Measurements from ENCODE around the gene OR5H1. TPM values are rescaled to one million over a fixed set of nuclear protein-coding genes. Genes with fewer than 3 reads are reported as not detected.

The OR5H1 gene
- total RNA-seq (2013; cell fraction: nucleolus; rRNA removed) = not detected in 2 replicates
- total RNA-seq (2014; rRNA removed) (not detected in 2 replicates), total RNA-seq (2014; rRNA removed; fragmentation: Illumina TruSeq; extraction: Trizol) (not detected in 2 replicates), total RNA-seq (2021) (not detected in 2 replicates), polyA plus RNA-seq (2011; rRNA removed) (not detected in 2 replicates), polyA plus RNA-seq (2014; fragmentation: Illumina TruSeq; extraction: Trizol) (not detected in 2 replicates), polyA plus RNA-seq (2014; fragmentation: Nextera tagmentation; extraction: Ambion mirVana) (not detected), polyA plus RNA-seq (2014; rRNA removed) (not detected in 2 replicates), polyA plus RNA-seq (2016; fragmentation: Nextera tagmentation; extraction: Ambion mirVana) (not detected), polyA minus RNA-seq (2011; rRNA and poly(A)+ RNA removed) (not detected in 2 replicates), Bru-seq, nascent RNA (not detected), BruChase-seq, experiment 1, labeled RNA remaining after a 6-hour chase (not detected), BruChase-seq, experiment 2, labeled RNA remaining after a 2-hour chase (not detected)
- polyA plus RNA-seq (2011; ENCODE audit: low read depth) = not detected
- polyA plus RNA-seq (2011; cell fraction: cytosol; rRNA removed) = not detected in 2 replicates
- polyA plus RNA-seq (2011; cell fraction: nucleus; rRNA removed) = not detected in 2 replicates
- polyA plus RNA-seq (2012) = not detected in 2 replicates
- polyA minus RNA-seq (2011; cell fraction: cytosol; rRNA and poly(A)+ RNA removed) = not detected in 2 replicates
- polyA minus RNA-seq (2011; cell fraction: nucleus; rRNA and poly(A)+ RNA removed) = not detected in 2 replicates
- long read RNA-seq, experiment 1 = 0 reads
- long read RNA-seq, experiment 2 = 0 reads

GRCh38 chr3:98130421-98130820 is at the start of gene OR5H1:
Gene OR5H1, plus strand, starts transcription at chr3:98130721. Its CDS starts 1,977 bp downstream, at chr3:98132698.
- CTCF ChIA-PET = no interaction called here

More at GRCh38 chr3:98130421-98130820, at the start of gene OR5H1:
- DNase-seq (ENCODE audit: low read depth, low spot score) = no peak
- H2AFZ ChIP-seq (ENCODE audit: control insufficient read depth, low read depth, low read length) = no peak within 1 kb of the TSS
- no peaks in the 10 kb centered on the region for H3K27me3 ChIP-seq (replicated peaks in 1 of 2; ENCODE audit: control insufficient read depth in 2 of 2, insufficient read depth in 2 of 2, low read length in 1 of 2)
- intact Hi-C loops (cut with micrococcal nuclease; ENCODE audit: unreplicated experiment) (no loop called here), in situ Hi-C loops (cut with MboI) (no loop called here)
- no peak within 1 kb of the TSS for H3K27ac ChIP-seq (ENCODE audit: control insufficient read depth, insufficient read depth)
- no peaks in the 10 kb centered on the region for H3K79me2 ChIP-seq (ENCODE audit: control insufficient read depth, insufficient read depth, low read length)
- no peak for ATAC-seq
- no TSS peak for BruUV-seq (replicated peaks)
- no peaks in the 10 kb centered on the region for H3K36me3 ChIP-seq (ENCODE audit: control insufficient read depth in 2 of 2, insufficient read depth in 2 of 2, low read length in 1 of 2)
- H3K4me2 ChIP-seq (ENCODE audit: control insufficient read depth, insufficient read depth) = no peak within 1 kb of the TSS
- 0% methylated on average over 1 of the region's 1 CpG for WGBS (ENCODE audit: insufficient coverage, insufficient replicate concordance, low lambda C conversion rate, missing lambda C conversion rate)
- ChIA-PET POLR2A (no interaction called here), RAD21 (ENCODE audit: unreplicated experiment) (no interaction called here), SMC1A (ENCODE audit: uncharacterized antibody, unreplicated experiment) (no interaction called here)
- TF ChIP-seq KDM1A (IDR thresholded peaks at IDR 0.05; ENCODE audit: borderline replicate concordance) (no peak), NKRF (conservative IDR thresholded peaks at IDR 0.05) (no peak), CBFB (IDR thresholded peaks at IDR 0.05; ENCODE audit: low read depth) (no peak), EED (IDR thresholded peaks at IDR 0.05; ENCODE audit: low read depth) (no peak), PRDM15 (CRISPR knock-in tag; IDR thresholded peaks at IDR 0.05) (no peak), HDGF (IDR thresholded peaks at IDR 0.05) (no peak), SMAD5 (IDR thresholded peaks at IDR 0.05; ENCODE audit: low read depth) (no peak), CHD1 (IDR thresholded peaks at IDR 0.05; ENCODE audit: low read depth, low read length) (no peak), RCOR1 (conservative IDR thresholded peaks at IDR 0.05; ENCODE audit: low read depth, low read length) (no peak), RAD51 (IDR thresholded peaks at IDR 0.05) (no peak), ZBTB4 (CRISPR knock-in tag; IDR thresholded peaks at IDR 0.05) (no peak), FOS (IDR thresholded peaks at IDR 0.05; ENCODE audit: borderline replicate concordance, extremely low read depth, insufficient read length) (no peak), ZNF217 (IDR thresholded peaks at IDR 0.05) (no peak), STAT1 (conservative IDR thresholded peaks at IDR 0.05) (no peak)
- no peaks in the 10 kb centered on the region for H3K4me1 ChIP-seq (ENCODE audit: control insufficient read depth, insufficient read depth, low read length)
- H3K4me3 ChIP-seq = no peak within 1 kb of the TSS
- no peak within 1 kb of the TSS for H3K9ac ChIP-seq (ENCODE audit: control insufficient read depth, insufficient read depth, low read length)
- no peaks in the 10 kb centered on the region for H3K9me3 ChIP-seq (replicated peaks; ENCODE audit: control insufficient read depth, insufficient read depth, low read length)
- no peaks in the 10 kb centered on the region for H4K20me1 ChIP-seq (ENCODE audit: control insufficient read depth, insufficient read depth)
- peak; percentile 23 for FAIRE-seq

Measured in GM12878 (cell line).